Measurements from ENCODE around the gene HOXD8.

DNA sequence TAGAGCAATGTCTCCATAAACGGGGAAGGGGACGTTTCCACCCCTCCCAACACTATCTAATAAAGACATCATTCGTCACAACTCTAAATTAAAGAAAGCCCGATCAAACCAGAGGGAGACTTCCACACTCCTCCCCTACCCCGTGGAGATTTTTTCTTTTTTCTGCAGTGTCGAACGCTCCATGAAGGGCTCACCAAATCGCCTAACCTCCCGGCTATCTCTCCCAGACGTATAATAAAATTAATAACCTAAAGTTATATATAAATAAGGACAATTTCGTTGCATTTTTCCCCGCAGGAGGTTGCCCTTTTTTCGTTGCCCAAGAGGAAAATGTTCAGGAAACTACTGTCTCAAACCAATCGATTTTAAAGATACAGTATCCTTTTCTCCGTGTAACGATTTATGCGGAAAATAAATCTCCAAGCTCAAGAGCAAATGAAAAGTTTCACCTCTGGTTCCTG is 48.1 kb upstream of the HOXD8 start:
- no peak for TF ChIP-seq FOXM1 (IDR thresholded peaks at IDR 0.05; ENCODE audit: borderline replicate concordance)
- TF ChIP-seq ARNT (IDR thresholded peaks at IDR 0.05) = no peak
- no peak for TF ChIP-seq BHLHE40 (IDR thresholded peaks at IDR 0.05; ENCODE audit: borderline replicate concordance)
- TF ChIP-seq SUZ12 (IDR thresholded peaks at IDR 0.05) = no peak
- TF ChIP-seq, protein P1, sequence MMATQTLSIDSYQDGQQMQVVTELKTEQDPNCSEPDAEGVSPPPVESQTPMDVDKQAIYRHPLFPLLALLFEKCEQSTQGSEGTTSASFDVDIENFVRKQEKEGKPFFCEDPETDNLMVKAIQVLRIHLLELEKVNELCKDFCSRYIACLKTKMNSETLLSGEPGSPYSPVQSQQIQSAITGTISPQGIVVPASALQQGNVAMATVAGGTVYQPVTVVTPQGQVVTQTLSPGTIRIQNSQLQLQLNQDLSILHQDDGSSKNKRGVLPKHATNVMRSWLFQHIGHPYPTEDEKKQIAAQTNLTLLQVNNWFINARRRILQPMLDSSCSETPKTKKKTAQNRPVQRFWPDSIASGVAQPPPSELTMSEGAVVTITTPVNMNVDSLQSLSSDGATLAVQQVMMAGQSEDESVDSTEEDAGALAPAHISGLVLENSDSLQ (IDR thresholded peaks at IDR 0.05) = no peak
- TF ChIP-seq NFRKB (IDR thresholded peaks at IDR 0.05) = no peak
- no peak for TF ChIP-seq FOXA1 (IDR thresholded peaks at IDR 0.05)
- no peak for TF ChIP-seq TARDBP (IDR thresholded peaks at IDR 0.05)
